ENCODE data around the gene KRTCAP2.

Gene KRTCAP2

GRCh38 chr1:155121249-155121648 lies 51.9 kb downstream of the KRTCAP2 start:
- no peak for TF ChIP-seq CTCF (IDR thresholded peaks at IDR 0.05)

- TF ChIP-seq CTCF (IDR thresholded peaks at IDR 0.05): no peak
These were observed 52.9 kb downstream of the KRTCAP2 start for GRCh38 chr1:155120253-155120652.

All from LNCAP (cell line).